ENCODE measurements around the gene ADCY3.

Gene ADCY3

DNA sequence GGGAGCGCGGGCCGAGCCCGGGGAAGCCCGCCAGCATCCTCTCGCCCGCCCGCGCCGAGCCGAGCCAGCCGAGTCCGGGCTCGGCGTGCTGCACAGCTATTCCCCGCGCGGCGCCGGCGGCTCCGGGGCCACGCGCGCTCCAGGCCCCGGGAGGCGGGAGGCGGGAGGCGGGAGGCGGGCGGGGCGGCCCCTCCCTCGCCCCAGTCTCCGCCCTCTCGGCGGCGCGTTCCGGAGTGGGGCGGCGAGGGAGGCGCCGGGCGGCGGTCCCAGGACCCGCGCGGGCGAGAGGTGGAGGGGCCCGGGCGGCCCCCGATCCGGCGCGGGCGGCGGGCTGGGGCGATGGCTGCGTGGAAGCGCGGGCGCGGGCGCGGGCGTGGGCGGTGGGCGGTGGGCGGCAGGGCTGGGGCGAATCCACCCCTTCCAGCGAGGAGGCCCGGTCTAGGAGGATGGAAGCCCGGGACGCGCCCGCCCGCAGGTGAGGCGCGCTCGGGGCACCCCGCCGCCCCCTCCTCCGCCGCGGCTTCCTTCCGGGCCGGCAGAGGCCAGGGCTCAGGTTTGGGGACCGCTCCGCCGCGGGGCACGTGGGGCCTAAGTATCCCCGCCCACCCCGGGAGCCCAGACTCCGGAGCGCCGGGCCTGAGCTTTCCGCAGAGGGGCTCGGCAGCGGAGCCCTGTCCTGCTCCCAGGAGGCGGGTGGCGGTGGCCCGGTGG lies at the start of gene ADCY3:
Gene ADCY3, minus strand, starts transcription at position 140 of the 711 bp plus-strand sequence. CDS start 1,250 bp downstream, outside the sequence.
- peak; percentile 74 for ATAC-seq
- no peak for TF ChIP-seq GLIS3 (CRISPR knock-in tag; IDR thresholded peaks at IDR 0.05)
- TF ChIP-seq, protein P1, sequence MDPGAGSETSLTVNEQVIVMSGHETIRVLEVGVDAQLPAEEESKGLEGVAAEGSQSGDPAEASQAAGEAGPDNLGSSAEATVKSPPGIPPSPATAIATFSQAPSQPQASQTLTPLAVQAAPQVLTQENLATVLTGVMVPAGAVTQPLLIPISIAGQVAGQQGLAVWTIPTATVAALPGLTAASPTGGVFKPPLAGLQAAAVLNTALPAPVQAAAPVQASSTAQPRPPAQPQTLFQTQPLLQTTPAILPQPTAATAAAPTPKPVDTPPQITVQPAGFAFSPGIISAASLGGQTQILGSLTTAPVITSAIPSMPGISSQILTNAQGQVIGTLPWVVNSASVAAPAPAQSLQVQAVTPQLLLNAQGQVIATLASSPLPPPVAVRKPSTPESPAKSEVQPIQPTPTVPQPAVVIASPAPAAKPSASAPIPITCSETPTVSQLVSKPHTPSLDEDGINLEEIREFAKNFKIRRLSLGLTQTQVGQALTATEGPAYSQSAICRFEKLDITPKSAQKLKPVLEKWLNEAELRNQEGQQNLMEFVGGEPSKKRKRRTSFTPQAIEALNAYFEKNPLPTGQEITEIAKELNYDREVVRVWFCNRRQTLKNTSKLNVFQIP (CRISPR knock-in tag; IDR thresholded peaks at IDR 0.05; ENCODE audit: borderline replicate concordance, low read depth), result no peak
- TF ChIP-seq ZFP3 (CRISPR knock-in tag; IDR thresholded peaks at IDR 0.05), result no peak
- TF ChIP-seq, protein P2, sequence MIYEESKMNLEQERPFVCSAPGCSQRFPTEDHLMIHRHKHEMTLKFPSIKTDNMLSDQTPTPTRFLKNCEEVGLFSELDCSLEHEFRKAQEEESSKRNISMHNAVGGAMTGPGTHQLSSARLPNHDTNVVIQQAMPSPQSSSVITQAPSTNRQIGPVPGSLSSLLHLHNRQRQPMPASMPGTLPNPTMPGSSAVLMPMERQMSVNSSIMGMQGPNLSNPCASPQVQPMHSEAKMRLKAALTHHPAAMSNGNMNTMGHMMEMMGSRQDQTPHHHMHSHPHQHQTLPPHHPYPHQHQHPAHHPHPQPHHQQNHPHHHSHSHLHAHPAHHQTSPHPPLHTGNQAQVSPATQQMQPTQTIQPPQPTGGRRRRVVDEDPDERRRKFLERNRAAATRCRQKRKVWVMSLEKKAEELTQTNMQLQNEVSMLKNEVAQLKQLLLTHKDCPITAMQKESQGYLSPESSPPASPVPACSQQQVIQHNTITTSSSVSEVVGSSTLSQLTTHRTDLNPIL (CRISPR knock-in tag; IDR thresholded peaks at IDR 0.05; ENCODE audit: low read depth), result no peak
- TF ChIP-seq, protein P3, sequence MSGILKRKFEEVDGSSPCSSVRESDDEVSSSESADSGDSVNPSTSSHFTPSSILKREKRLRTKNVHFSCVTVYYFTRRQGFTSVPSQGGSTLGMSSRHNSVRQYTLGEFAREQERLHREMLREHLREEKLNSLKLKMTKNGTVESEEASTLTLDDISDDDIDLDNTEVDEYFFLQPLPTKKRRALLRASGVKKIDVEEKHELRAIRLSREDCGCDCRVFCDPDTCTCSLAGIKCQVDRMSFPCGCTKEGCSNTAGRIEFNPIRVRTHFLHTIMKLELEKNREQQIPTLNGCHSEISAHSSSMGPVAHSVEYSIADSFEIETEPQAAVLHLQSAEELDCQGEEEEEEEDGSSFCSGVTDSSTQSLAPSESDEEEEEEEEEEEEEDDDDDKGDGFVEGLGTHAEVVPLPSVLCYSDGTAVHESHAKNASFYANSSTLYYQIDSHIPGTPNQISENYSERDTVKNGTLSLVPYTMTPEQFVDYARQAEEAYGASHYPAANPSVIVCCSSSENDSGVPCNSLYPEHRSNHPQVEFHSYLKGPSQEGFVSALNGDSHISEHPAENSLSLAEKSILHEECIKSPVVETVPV (CRISPR knock-in tag; IDR thresholded peaks at IDR 0.05), result no peak
- no peak for TF ChIP-seq ZNF70 (CRISPR knock-in tag; IDR thresholded peaks at IDR 0.05)
- TF ChIP-seq BACH2 (CRISPR knock-in tag; IDR thresholded peaks at IDR 0.05; ENCODE audit: borderline replicate concordance), result no peak
- no peak for TF ChIP-seq ZC3H10 (CRISPR knock-in tag; IDR thresholded peaks at IDR 0.05)
- TF ChIP-seq, protein P4, sequence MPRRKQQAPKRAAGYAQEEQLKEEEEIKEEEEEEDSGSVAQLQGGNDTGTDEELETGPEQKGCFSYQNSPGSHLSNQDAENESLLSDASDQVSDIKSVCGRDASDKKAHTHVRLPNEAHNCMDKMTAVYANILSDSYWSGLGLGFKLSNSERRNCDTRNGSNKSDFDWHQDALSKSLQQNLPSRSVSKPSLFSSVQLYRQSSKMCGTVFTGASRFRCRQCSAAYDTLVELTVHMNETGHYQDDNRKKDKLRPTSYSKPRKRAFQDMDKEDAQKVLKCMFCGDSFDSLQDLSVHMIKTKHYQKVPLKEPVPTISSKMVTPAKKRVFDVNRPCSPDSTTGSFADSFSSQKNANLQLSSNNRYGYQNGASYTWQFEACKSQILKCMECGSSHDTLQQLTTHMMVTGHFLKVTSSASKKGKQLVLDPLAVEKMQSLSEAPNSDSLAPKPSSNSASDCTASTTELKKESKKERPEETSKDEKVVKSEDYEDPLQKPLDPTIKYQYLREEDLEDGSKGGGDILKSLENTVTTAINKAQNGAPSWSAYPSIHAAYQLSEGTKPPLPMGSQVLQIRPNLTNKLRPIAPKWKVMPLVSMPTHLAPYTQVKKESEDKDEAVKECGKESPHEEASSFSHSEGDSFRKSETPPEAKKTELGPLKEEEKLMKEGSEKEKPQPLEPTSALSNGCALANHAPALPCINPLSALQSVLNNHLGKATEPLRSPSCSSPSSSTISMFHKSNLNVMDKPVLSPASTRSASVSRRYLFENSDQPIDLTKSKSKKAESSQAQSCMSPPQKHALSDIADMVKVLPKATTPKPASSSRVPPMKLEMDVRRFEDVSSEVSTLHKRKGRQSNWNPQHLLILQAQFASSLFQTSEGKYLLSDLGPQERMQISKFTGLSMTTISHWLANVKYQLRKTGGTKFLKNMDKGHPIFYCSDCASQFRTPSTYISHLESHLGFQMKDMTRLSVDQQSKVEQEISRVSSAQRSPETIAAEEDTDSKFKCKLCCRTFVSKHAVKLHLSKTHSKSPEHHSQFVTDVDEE (CRISPR knock-in tag; IDR thresholded peaks at IDR 0.05), result no peak
- no peak for TF ChIP-seq ZFP30 (CRISPR knock-in tag; IDR thresholded peaks at IDR 0.05)
- TF ChIP-seq ESRRG (CRISPR knock-in tag; IDR thresholded peaks at IDR 0.05), result no peak
- no peak for TF ChIP-seq CSDC2 (CRISPR knock-in tag; IDR thresholded peaks at IDR 0.05)
- TF ChIP-seq TOX (CRISPR knock-in tag; IDR thresholded peaks at IDR 0.05; ENCODE audit: borderline replicate concordance), result no peak

DNA sequence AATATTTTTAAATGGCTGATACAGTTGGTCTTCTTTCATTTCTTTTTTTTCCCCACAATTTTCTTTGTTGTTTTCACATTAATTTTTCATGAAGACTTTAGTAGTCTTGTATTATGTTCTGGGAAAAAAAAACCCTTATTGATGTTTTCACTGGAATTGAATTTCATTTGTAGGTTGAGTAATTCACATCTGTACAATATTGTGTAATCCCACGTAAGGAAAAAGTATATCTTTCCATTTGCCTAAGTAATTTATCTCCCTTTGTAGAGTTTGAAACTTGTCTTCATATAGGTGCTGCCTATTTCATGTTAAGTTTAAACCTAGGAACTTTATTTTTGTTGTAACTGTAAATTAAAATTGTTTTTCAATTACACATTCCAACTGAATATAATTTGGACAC lies 49.7 kb upstream of the ADCY3 start:
- no peak for ATAC-seq
- TF ChIP-seq TOX (CRISPR knock-in tag; IDR thresholded peaks at IDR 0.05; ENCODE audit: borderline replicate concordance) (no peak), ZFP3 (CRISPR knock-in tag; IDR thresholded peaks at IDR 0.05) (no peak), GLIS3 (CRISPR knock-in tag; IDR thresholded peaks at IDR 0.05) (no peak), ZNF70 (CRISPR knock-in tag; IDR thresholded peaks at IDR 0.05) (no peak)
- TF ChIP-seq, protein P3 (CRISPR knock-in tag; IDR thresholded peaks at IDR 0.05), result no peak
- TF ChIP-seq, protein P2 (CRISPR knock-in tag; IDR thresholded peaks at IDR 0.05; ENCODE audit: low read depth), result no peak

DNA sequence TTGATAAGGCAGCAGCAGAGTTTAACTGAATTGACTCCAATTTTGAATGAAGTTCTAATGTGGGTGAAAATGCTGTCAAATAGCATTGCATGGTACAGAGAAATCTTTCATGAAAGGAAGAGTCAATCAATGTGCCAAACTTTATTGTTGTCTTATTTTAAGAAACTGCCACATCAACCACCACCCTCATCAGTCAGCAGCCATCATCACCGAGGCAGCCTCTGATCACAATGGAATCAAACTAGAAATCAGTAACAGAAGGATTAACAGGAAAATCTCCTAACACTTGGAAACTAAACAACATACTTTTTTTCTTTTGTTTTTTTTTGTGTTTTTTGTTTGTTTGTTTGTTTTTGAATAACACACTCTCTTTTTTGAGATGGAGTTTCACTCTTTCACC lies 41.9 kb upstream of the ADCY3 start:
- no peak for ATAC-seq
- no peak for TF ChIP-seq BACH2 (CRISPR knock-in tag; IDR thresholded peaks at IDR 0.05; ENCODE audit: borderline replicate concordance)
- TF ChIP-seq, protein P3 (CRISPR knock-in tag; IDR thresholded peaks at IDR 0.05), result no peak
- no peak for TF ChIP-seq TCF4 (CRISPR knock-in tag; IDR thresholded peaks at IDR 0.05; ENCODE audit: borderline replicate concordance)
- TF ChIP-seq, protein P5, sequence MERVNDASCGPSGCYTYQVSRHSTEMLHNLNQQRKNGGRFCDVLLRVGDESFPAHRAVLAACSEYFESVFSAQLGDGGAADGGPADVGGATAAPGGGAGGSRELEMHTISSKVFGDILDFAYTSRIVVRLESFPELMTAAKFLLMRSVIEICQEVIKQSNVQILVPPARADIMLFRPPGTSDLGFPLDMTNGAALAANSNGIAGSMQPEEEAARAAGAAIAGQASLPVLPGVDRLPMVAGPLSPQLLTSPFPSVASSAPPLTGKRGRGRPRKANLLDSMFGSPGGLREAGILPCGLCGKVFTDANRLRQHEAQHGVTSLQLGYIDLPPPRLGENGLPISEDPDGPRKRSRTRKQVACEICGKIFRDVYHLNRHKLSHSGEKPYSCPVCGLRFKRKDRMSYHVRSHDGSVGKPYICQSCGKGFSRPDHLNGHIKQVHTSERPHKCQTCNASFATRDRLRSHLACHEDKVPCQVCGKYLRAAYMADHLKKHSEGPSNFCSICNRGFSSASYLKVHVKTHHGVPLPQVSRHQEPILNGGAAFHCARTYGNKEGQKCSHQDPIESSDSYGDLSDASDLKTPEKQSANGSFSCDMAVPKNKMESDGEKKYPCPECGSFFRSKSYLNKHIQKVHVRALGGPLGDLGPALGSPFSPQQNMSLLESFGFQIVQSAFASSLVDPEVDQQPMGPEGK (CRISPR knock-in tag; IDR thresholded peaks at IDR 0.05; ENCODE audit: borderline replicate concordance), result no peak
- TF ChIP-seq PPARA (CRISPR knock-in tag; IDR thresholded peaks at IDR 0.05; ENCODE audit: borderline replicate concordance), result no peak

Data from SK-N-SH treated with all-trans-retinoic acid at 6 μM for 48 hours (cell line).